Measurements from ENCODE around the gene LGI4.

Gene LGI4

GRCh38 chr19:35134601-35135242 lies at the start of gene LGI4:
TSS of gene LGI4 (minus strand) at chr19:35135059. CDS start at chr19:35134680, 379 bp downstream.
- Histone ChIP-seq H3K36me3 (ENCODE audit: control insufficient read depth, insufficient read depth, low read length, severe bottlenecking) (no peaks in the 10 kb centered on the region), H3K9me3 (ENCODE audit: control insufficient read depth, low read length) (no peaks in the 10 kb centered on the region), H3K27me3 (replicated peaks; ENCODE audit: control insufficient read depth, insufficient read depth, low read length) (no peaks in the 10 kb centered on the region), H3K9ac (ENCODE audit: low read length) (peak within 1 kb of the TSS; percentile 73), H3K4me1 (ENCODE audit: control insufficient read depth, insufficient read depth, low read length) (peaks cover 43% of the 10 kb centered on the region), H3K4me3 (ENCODE audit: low read length) (no peak within 1 kb of the TSS)
- DNase-seq (ENCODE audit: low read depth) = no peak

DNA sequence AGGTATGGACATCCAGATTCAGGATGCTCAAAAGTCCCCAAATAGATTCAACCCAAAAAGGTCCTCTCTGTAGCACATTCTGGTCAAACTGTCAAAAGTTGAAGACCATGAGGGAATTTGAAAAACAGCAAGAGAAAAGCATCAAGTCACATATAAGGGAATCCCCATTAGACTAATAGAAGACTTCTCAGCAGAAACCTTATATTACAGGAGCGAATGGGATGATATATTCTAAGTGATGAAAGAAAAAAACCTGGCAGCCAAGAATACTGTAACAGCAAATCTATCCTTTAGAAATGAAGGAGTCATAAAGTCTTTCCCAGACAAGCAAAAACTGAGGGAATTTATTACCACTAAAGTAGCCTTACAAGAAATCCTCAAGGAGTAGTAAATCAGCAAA lies 49.4 kb upstream of the LGI4 start:
- peaks cover under 1% of the 10 kb centered on the region for H3K4me1 ChIP-seq (ENCODE audit: control insufficient read depth, insufficient read depth, low read length)
- no peak overlapping the region for H3K4me3 ChIP-seq (ENCODE audit: low read length)
- H3K36me3 ChIP-seq (ENCODE audit: control insufficient read depth, insufficient read depth, low read length, severe bottlenecking) = no peaks in the 10 kb centered on the region
- no peak overlapping the region for H3K9ac ChIP-seq (ENCODE audit: low read length)
- peaks cover 15% of the 10 kb centered on the region for H3K9me3 ChIP-seq (ENCODE audit: control insufficient read depth, low read length)
- DNase-seq (ENCODE audit: low read depth) = no peak
- no peaks in the 10 kb centered on the region for H3K27me3 ChIP-seq (replicated peaks; ENCODE audit: control insufficient read depth, insufficient read depth, low read length)

GRCh38 chr19:35181387-35181786 lies 46.5 kb upstream of the LGI4 start:
- no peak for DNase-seq (ENCODE audit: low read depth)
- Histone ChIP-seq H3K27me3 (replicated peaks; ENCODE audit: control insufficient read depth, insufficient read depth, low read length) (no peaks in the 10 kb centered on the region), H3K4me1 (ENCODE audit: control insufficient read depth, insufficient read depth, low read length) (peaks cover 9% of the 10 kb centered on the region), H3K4me3 (ENCODE audit: low read length) (no peak overlapping the region), H3K9me3 (ENCODE audit: control insufficient read depth, low read length) (peaks cover 15% of the 10 kb centered on the region), H3K9ac (ENCODE audit: low read length) (no peak overlapping the region), H3K36me3 (ENCODE audit: control insufficient read depth, insufficient read depth, low read length, severe bottlenecking) (no peaks in the 10 kb centered on the region)

DNA sequence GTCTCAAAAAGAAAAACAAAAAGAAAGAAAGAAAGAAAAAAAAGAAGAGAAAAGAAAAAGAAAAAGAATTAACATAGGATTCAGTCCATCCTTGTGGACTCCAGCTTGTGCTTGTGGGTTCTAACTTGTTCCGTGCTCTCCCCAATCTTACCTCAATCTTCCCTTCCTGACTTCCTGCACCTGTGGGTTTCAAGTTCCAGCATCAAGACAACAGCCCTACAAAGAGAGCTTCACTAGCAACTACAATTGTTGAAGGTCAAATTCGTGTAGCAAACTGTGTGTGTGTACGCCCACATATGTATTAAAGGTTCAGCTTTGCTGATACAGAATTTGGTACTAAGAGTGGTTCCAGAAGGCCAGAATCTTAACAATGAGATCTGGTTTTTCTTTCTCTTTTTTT lies 45.0 kb upstream of the LGI4 start:
- Histone ChIP-seq H3K36me3 (ENCODE audit: control insufficient read depth, insufficient read depth, low read length, severe bottlenecking) (no peaks in the 10 kb centered on the region), H3K4me3 (ENCODE audit: low read length) (no peak overlapping the region), H3K27me3 (replicated peaks; ENCODE audit: control insufficient read depth, insufficient read depth, low read length) (no peaks in the 10 kb centered on the region), H3K9ac (ENCODE audit: low read length) (no peak overlapping the region), H3K4me1 (ENCODE audit: control insufficient read depth, insufficient read depth, low read length) (peaks cover 14% of the 10 kb centered on the region), H3K9me3 (ENCODE audit: control insufficient read depth, low read length) (peaks cover 9% of the 10 kb centered on the region)
- DNase-seq (ENCODE audit: low read depth) = no peak

DNA sequence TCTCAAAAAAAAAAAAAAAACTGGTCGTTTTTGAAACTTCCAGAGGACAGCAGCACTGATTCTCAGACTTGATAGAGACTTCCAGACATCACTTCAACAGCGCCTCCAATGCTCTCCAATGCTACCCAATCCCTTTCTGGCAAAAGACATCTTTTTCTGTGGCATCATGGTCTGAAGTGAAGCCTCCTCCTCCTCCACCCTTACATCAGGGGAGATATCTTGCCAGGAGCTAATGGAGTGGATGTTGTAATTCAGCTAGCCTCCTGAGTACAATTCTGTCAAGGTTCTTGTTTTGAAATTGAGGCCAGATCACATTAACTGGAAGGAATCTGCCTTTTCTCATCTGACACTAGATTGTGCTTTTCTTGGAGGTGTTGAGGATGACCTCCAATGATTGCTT lies 43.8 kb upstream of the LGI4 start:
- no peak for DNase-seq (ENCODE audit: low read depth)
- no peak overlapping the region for H3K9ac ChIP-seq (ENCODE audit: low read length)

DNA sequence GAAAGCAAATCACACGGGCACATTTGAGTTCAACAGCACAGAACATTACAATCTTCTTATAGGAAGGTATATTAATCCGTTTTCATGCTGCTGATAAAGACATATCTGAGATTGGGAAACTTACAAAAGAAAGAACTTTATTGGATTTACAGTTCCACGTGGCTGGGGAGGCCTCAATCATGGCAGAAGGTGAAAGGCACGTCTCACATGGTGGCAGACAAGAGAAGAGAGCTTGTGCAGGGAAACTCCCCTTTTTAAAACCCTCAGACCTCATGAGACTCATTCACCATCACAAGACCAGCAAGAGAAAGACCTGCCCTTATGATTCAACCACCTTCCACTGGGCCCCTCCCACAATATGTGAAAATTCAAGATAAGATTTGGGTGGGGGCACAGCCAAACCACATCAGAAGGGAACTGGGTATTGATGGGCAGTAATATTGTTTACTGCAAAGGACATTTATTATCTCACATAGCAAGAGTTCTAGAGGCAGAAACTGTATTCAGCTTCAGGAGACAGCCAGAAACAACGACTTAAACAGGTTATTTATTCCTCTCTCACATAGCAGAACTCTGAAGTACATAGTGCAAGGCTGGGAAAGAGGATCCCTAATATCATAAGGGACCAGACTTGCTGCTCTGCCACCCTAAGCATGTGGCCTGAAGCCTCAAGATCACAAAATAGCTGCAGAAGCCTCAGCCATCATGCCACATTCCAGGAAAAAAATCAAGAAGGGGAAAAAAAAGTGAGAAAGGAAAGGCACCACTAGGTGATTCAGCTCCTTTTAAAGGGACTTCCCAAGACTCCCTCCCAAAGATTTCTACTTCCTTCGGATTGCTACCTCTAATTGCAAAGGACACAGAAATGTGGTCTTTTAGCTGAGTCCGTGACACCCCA lies 42.8 kb upstream of the LGI4 start:
- no peak for DNase-seq (ENCODE audit: low read depth)
- Histone ChIP-seq H3K4me3 (ENCODE audit: low read length) (no peak overlapping the region), H3K9me3 (ENCODE audit: control insufficient read depth, low read length) (no peaks in the 10 kb centered on the region), H3K27me3 (replicated peaks; ENCODE audit: control insufficient read depth, insufficient read depth, low read length) (no peaks in the 10 kb centered on the region), H3K4me1 (ENCODE audit: control insufficient read depth, insufficient read depth, low read length) (peaks cover 14% of the 10 kb centered on the region), H3K36me3 (ENCODE audit: control insufficient read depth, insufficient read depth, low read length, severe bottlenecking) (no peaks in the 10 kb centered on the region), H3K9ac (ENCODE audit: low read length) (no peak overlapping the region)

More for the DNA sequence above, 43.8 kb upstream of the LGI4 start:
- Histone ChIP-seq H3K36me3 (ENCODE audit: control insufficient read depth, insufficient read depth, low read length, severe bottlenecking) (no peaks in the 10 kb centered on the region), H3K9me3 (ENCODE audit: control insufficient read depth, low read length) (no peaks in the 10 kb centered on the region), H3K4me3 (ENCODE audit: low read length) (no peak overlapping the region), H3K4me1 (ENCODE audit: control insufficient read depth, insufficient read depth, low read length) (peaks cover 14% of the 10 kb centered on the region), H3K27me3 (replicated peaks; ENCODE audit: control insufficient read depth, insufficient read depth, low read length) (no peaks in the 10 kb centered on the region)

- Histone ChIP-seq H3K36me3 (ENCODE audit: control insufficient read depth, insufficient read depth, low read length, severe bottlenecking) (no peaks in the 10 kb centered on the region), H3K9ac (ENCODE audit: low read length) (peak overlapping the region; percentile 52), H3K4me1 (ENCODE audit: control insufficient read depth, insufficient read depth, low read length) (peaks cover 14% of the 10 kb centered on the region), H3K9me3 (ENCODE audit: control insufficient read depth, low read length) (no peaks in the 10 kb centered on the region), H3K27me3 (replicated peaks; ENCODE audit: control insufficient read depth, insufficient read depth, low read length) (no peaks in the 10 kb centered on the region), H3K4me3 (ENCODE audit: low read length) (no peak overlapping the region)
- DNase-seq (ENCODE audit: low read depth) = no peak
These were observed 41.3 kb upstream of the LGI4 start for GRCh38 chr19:35176181-35176570.

DNA sequence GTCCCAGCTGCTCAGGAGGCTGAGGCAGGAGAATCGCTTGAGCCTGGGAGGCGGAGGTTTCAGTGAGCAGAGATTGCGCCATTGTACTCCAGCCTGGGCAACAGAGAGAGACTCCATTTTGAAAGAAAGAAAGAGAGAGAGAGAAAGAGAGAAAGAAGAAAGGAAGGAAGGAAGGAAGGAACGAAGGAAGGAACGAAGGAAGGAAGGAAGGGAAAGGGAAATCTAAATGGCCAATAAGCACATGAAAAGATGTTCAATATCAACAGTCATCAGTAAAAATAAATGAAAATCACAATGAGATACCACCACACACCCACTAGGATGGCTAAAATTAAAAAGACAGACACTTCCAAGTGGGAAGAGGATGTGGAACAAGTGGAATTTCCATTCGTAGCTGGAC lies 39.4 kb upstream of the LGI4 start:
- H3K9me3 ChIP-seq (ENCODE audit: control insufficient read depth, low read length) = no peaks in the 10 kb centered on the region
- H3K4me1 ChIP-seq (ENCODE audit: control insufficient read depth, insufficient read depth, low read length) = peaks cover 29% of the 10 kb centered on the region
- no peak for DNase-seq (ENCODE audit: low read depth)
- no peaks in the 10 kb centered on the region for H3K27me3 ChIP-seq (replicated peaks; ENCODE audit: control insufficient read depth, insufficient read depth, low read length)
- no peaks in the 10 kb centered on the region for H3K36me3 ChIP-seq (ENCODE audit: control insufficient read depth, insufficient read depth, low read length, severe bottlenecking)
- no peak overlapping the region for H3K4me3 ChIP-seq (ENCODE audit: low read length)
- no peak overlapping the region for H3K9ac ChIP-seq (ENCODE audit: low read length)

DNA sequence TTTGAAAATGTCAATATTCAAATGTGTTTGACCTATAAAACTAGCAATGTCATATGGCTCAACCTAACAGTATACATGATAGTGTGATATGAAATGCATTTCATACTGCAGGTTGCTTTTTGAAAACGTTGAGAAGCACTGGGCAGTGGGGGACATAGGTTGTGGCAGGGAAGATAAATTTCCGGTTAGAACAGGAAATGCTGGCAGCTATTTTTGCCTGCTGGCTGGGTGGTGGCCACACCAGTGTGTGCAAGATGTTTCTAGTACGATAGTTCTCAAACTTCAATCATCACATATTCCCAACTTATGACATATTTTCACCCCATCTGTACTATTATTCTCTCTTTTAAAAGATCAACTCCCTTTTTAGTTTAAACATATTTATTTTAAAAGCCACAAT lies 36.9 kb upstream of the LGI4 start:
- H3K4me3 ChIP-seq (ENCODE audit: low read length) = no peak overlapping the region
- peaks cover 3% of the 10 kb centered on the region for H3K36me3 ChIP-seq (ENCODE audit: control insufficient read depth, insufficient read depth, low read length, severe bottlenecking)
- peaks cover 26% of the 10 kb centered on the region for H3K4me1 ChIP-seq (ENCODE audit: control insufficient read depth, insufficient read depth, low read length)
- peaks cover under 1% of the 10 kb centered on the region for H3K9me3 ChIP-seq (ENCODE audit: control insufficient read depth, low read length)
- DNase-seq (ENCODE audit: low read depth) = no peak
- H3K27me3 ChIP-seq (replicated peaks; ENCODE audit: control insufficient read depth, insufficient read depth, low read length) = no peaks in the 10 kb centered on the region
- H3K9ac ChIP-seq (ENCODE audit: low read length) = no peak overlapping the region

- H3K9ac ChIP-seq (ENCODE audit: low read length) = no peak overlapping the region
- no peak overlapping the region for H3K4me3 ChIP-seq (ENCODE audit: low read length)
- no peaks in the 10 kb centered on the region for H3K27me3 ChIP-seq (replicated peaks; ENCODE audit: control insufficient read depth, insufficient read depth, low read length)
- H3K36me3 ChIP-seq (ENCODE audit: control insufficient read depth, insufficient read depth, low read length, severe bottlenecking) = peaks cover 15% of the 10 kb centered on the region
- no peak for DNase-seq (ENCODE audit: low read depth)
- H3K4me1 ChIP-seq (ENCODE audit: control insufficient read depth, insufficient read depth, low read length) = peaks cover 20% of the 10 kb centered on the region
- peaks cover 13% of the 10 kb centered on the region for H3K9me3 ChIP-seq (ENCODE audit: control insufficient read depth, low read length)
These were observed 35.7 kb upstream of the LGI4 start for GRCh38 chr19:35170359-35171061.
